HCT116 (cell line): ENCODE results near the gene PROM2.

Experiments used
- EZH2 ChIP-seq: fragments of 200-600 bp; sonication (generic); IDR thresholded peaks from 2 replicates; pipeline ENCODE4 v1.6.1; 2017; ENCODE audit warnings: antibody characterized with exemption, mixed run types
- FOSL1 ChIP-seq: IDR thresholded peaks from 2 replicates; pipeline ENCODE4 v1.6.1; 2012; ENCODE audit warnings: low read depth
- JUND ChIP-seq: IDR thresholded peaks from 2 replicates; pipeline ENCODE4 v1.6.1; 2012
- POLR2AphosphoS5 ChIP-seq: IDR thresholded peaks from 2 replicates; pipeline ENCODE4 v1.6.1; 2011; ENCODE audit warnings: mild to moderate bottlenecking, low read depth, low read length, moderate library complexity
- RAD21 ChIP-seq: IDR thresholded peaks from 2 replicates; pipeline ENCODE4 v1.6.1; 2012; ENCODE audit warnings: low read depth, mild to moderate bottlenecking
- SP1 ChIP-seq: IDR thresholded peaks from 2 replicates; pipeline ENCODE4 v1.6.1; 2012; ENCODE audit warnings: low read depth
- YY1 ChIP-seq: IDR thresholded peaks from 2 replicates; pipeline ENCODE4 v1.6.1; 2011; ENCODE audit warnings: low read length, low read depth, moderate library complexity, mild to moderate bottlenecking; ENCODE audit not compliant: insufficient replicate concordance; ENCODE audit errors: extremely low read depth
- TF ChIP-seq, protein P1 (sequence below), 3 experiments: fragments of 200-600 bp in 1 of 3; sonication (generic) in 1 of 3; IDR thresholded peaks in 2 of 3; conservative IDR thresholded peaks in 1 of 3; 2 replicates each; pipeline ENCODE4 v1.5.1; 2012 to 2017; ENCODE audit warnings: low read depth in 2 of 3, low read length in 2 of 3, antibody characterized with exemption in 1 of 3, borderline replicate concordance in 1 of 3, control low read depth in 1 of 3, mild to moderate bottlenecking in 1 of 3, mixed read lengths in 1 of 3, mixed run types in 1 of 3, moderate library complexity in 1 of 3; ENCODE audit not compliant: insufficient read depth in 1 of 3
- TF ChIP-seq, protein P2 (sequence below): IDR thresholded peaks from 2 replicates; pipeline ENCODE4 v1.6.1; 2012
- TF ChIP-seq, protein P3 (sequence below): IDR thresholded peaks from 2 replicates; pipeline ENCODE4 v1.6.1; 2012; ENCODE audit warnings: low read depth

DNA sequence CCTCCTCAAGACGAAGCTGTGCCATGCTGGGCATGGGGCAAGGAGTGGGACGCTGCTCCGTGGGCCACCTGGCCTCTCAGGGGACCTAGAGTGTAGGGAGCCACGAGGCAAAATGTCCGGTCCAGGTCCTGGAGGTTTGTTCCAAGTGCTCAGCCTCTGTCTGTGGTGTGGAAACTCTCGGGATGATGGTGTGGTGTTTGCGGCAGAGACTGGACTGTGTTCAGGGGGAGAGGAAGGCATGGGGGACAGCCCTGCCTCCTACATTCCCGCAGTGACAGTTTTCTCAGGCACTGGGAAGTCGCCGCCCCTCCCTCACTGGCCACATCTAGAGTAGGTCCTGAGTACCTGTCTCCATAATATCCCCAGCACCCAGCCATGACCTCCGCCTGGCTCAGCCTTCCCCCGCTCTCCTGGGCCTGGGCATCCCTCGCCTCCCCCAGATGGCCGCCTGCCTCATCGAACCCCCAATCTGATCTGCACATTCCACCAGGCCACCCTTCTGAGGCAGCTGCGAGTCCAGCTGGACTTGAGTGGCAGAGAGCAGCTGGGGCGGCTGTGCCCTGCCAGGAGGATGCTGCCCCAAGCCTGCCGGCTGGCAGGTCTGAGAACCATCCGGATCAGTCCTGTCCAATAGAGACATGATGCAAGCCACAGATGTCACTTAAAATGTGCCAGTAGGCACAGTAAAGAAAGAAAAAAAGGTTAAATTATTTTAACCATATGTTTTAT, 29.1 kb downstream of the PROM2 start:
- TF ChIP-seq, protein P1, sequence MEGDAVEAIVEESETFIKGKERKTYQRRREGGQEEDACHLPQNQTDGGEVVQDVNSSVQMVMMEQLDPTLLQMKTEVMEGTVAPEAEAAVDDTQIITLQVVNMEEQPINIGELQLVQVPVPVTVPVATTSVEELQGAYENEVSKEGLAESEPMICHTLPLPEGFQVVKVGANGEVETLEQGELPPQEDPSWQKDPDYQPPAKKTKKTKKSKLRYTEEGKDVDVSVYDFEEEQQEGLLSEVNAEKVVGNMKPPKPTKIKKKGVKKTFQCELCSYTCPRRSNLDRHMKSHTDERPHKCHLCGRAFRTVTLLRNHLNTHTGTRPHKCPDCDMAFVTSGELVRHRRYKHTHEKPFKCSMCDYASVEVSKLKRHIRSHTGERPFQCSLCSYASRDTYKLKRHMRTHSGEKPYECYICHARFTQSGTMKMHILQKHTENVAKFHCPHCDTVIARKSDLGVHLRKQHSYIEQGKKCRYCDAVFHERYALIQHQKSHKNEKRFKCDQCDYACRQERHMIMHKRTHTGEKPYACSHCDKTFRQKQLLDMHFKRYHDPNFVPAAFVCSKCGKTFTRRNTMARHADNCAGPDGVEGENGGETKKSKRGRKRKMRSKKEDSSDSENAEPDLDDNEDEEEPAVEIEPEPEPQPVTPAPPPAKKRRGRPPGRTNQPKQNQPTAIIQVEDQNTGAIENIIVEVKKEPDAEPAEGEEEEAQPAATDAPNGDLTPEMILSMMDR (IDR thresholded peaks at IDR 0.05 in 2 of 3, conservative IDR thresholded peaks at IDR 0.05 in 1 of 3; ENCODE audit: borderline replicate concordance in 1 of 3, insufficient read depth in 1 of 3, low read depth in 2 of 3, low read length in 2 of 3) = no peak
- TF ChIP-seq YY1 = no peak
- TF ChIP-seq SP1 = no peak
- no peak for TF ChIP-seq POLR2AphosphoS5
- no peak for TF ChIP-seq JUND
- no peak for TF ChIP-seq EZH2
- TF ChIP-seq, protein P2, sequence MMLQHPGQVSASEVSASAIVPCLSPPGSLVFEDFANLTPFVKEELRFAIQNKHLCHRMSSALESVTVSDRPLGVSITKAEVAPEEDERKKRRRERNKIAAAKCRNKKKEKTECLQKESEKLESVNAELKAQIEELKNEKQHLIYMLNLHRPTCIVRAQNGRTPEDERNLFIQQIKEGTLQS = no peak
- no peak for TF ChIP-seq FOSL1
- TF ChIP-seq RAD21 = no peak
- TF ChIP-seq, protein P3, sequence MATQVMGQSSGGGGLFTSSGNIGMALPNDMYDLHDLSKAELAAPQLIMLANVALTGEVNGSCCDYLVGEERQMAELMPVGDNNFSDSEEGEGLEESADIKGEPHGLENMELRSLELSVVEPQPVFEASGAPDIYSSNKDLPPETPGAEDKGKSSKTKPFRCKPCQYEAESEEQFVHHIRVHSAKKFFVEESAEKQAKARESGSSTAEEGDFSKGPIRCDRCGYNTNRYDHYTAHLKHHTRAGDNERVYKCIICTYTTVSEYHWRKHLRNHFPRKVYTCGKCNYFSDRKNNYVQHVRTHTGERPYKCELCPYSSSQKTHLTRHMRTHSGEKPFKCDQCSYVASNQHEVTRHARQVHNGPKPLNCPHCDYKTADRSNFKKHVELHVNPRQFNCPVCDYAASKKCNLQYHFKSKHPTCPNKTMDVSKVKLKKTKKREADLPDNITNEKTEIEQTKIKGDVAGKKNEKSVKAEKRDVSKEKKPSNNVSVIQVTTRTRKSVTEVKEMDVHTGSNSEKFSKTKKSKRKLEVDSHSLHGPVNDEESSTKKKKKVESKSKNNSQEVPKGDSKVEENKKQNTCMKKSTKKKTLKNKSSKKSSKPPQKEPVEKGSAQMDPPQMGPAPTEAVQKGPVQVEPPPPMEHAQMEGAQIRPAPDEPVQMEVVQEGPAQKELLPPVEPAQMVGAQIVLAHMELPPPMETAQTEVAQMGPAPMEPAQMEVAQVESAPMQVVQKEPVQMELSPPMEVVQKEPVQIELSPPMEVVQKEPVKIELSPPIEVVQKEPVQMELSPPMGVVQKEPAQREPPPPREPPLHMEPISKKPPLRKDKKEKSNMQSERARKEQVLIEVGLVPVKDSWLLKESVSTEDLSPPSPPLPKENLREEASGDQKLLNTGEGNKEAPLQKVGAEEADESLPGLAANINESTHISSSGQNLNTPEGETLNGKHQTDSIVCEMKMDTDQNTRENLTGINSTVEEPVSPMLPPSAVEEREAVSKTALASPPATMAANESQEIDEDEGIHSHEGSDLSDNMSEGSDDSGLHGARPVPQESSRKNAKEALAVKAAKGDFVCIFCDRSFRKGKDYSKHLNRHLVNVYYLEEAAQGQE = no peak
